NCI-H146 treated with DMSO at 0.1 percent for 48 hours (cell line): Measurements from ENCODE around the gene KCNQ2.

Source experiments
- DNase-seq: peaks from one replicate; lab custom pipeline; 2025; ENCODE audit not compliant: unreplicated experiment; lab: John Stamatoyannopoulos, UW

KCNQ2 gene

GRCh38 chr20:63361519-63362435 is 110.7 kb downstream of the KCNQ2 start:
- DNase-seq = no peak

DNA sequence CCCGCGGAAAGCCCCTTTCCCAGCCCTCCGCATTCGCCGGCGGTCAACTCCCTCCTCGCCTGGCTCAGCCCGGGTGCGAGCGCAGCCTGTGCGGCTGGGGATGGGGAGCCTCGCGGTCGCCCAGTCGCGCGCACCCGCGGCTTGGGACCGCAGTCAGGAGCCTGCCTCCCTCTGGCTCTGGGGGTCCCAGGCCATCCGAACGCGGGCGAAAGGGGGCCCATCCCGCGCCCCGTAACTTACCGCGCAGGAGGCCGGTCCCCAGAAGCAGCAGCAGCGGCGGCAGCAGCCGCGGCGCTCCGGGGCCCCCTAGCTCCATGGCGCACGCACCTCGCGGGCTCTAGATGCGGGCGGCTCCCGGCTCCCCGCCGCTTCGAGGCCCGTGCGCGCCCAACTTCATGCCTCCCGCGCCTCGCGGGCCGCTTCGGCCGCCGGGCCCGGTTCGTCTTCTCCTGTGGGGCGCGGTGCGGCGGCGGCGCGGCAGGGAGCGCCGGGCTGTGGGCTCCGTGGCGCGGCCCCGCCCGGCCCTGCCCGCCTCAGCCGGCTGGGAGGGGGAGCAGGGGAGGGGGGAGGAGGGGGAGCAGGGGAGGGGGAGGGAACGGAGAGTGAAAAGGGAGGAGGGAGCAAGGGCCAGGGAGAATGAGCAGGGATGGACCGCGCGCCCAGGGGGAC is 111.5 kb downstream of the KCNQ2 start, which contains the start of gene CHRNA4:
TSS of gene CHRNA4 (minus strand) at position 500 of the 669 bp plus-strand sequence. CDS start at position 316, 184 bp downstream.
- DNase-seq = no peak

DNA sequence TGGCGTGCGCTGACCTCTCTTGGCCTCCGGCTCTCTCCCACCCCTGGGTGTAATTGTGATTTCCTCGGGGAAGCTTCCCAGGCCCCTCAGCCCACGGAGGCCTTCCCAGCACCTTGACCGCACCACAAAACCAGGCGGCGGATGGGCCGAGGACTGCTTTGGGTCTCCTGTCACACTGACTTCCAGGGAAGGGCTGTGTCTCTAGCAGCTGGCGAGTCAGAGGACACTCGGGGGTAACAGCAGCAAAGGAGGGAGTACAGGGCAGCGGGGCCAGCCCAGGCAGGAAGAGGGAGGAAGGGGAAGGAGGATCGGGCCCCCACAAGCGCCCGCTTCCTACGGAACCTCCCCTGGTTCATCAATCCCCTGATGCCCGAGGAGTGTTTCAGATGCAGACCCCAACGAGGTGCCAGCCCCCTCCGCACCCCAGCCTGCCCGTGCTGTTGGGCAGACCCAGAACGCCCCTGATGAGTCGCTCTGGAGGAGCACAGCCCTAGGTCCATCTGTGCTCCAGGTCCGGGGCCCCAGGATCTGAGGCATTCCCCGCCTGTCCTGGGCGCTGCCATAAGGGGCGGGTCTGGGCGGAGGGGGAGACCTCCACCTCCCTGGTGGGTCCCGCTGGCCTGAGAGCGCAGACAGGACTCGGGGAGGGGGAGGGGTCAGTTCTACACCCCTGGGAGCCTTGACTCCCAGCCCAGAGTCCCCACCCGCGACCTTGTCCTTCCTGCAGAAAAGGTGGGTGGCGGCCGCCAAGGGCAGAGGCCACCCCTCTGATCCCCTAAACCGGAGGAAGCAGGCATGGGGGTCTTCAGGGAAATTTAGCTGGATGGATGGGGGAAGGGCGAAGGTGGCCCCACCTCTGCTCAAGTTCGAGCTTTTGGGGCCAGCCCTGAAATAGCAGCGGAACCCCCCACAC is 112.3 kb downstream of the KCNQ2 start:
- DNase-seq = no peak

DNA sequence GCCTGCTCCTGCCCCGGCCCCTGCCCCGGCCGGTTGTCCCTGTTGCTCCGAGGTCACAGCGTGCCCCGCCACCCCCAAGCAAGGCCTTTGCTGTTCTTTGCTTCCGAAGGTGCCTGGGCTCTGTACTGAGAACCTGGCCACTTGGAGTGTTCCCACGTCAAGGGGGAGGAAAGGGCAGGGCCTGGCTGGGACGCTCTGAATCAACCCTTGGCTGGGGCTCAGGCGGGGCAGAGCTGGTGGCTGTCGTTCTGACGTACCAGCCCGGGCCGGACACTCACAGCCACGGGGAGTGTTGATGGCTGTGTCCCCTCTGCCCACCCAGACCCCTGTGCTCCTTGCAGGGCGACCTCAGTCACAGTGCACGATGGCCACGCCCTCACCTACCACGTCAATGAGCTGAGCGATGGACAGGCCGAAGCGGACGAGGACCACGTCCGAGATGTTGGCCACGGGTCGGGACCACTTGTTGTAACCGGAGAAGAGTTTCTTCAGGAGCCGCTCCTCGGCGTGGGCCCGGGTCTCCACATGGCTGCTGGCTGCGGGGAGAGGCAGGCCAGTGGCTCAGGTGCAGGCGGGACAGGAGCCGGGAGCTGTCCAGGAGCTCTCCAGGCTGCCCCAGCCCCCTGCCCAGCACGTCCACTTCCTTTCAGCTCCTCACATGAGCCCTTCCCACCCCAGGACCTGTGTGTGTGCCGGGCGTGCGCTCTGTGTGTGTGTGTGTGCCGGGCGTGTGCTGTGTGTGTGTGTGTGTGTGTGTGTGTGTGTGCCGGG is 113.1 kb downstream of the KCNQ2 start:
- DNase-seq = no peak

GRCh38 chr20:63357921-63358905 is 114.2 kb downstream of the KCNQ2 start:
- DNase-seq = no peak

DNA sequence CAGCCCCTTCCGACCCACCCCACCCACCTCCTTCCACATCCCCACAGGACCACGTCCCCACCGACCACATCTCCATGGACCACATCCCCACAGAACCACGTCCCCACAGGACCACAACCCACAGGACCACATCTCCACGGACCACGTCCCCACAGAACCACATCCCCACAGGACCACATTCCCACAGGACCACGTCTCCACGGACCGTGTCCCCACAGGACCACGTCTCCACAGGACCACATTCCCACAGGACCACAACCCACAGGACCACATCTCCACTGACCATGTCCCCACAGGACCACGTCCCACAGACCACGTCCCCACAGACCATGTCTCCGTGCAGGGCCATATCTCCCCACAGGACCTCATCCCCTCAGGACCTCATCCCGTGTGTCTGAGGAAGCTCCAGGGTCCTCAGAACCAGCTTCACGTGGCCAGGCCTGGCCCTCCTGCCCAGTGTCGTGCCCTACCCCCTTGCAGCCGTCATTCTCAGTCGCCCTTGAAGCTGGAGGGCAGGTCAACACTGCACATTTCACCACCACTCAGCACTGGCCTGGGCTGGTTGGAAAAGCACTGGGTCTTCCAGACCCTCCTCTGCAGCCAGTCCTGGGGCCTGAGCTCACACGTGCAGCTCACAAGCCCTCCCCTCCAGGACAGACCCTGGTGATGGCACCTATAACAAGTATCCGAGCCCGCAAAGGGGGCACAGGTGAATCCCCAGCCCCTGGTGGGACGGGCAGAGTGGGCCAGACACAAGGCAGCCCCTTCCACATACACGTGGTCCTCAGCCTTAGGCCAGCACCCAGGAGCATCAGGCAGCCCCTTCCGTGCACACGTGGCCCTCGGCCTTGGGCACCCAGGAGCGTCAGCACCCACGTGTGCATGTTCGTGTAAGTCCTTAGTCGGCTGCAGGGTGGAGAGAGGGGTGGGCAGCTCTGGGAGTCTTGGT is 115.2 kb downstream of the KCNQ2 start:
- DNase-seq = no peak

- DNase-seq = no peak
Measured at GRCh38 chr20:63356511-63356910, 115.9 kb downstream of the KCNQ2 start.

DNA sequence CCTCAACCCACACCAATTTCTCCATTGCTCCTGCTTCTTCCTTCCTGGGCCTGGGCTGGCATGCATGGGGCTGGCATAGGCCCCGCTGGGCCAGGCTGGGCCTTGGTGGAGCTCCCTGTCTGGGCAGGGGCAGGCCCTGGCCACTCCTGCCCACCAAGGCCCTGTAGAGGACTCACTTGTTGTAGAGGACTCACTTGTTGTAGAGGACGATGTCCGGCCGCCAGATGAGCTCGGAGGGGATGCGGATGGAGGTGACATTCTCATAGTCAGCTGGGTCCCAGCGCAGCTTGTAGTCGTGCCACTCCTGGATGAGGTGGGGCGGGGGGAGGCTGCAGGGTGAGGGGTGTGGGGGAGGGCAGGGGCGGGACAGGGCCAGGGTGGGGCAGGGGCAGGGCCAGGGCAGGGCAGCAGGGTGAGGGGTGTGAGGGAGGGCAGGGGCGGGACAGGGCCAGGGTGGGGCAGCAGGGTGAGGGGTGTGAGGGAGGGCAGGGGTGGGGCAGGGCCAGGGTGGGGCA is 116.6 kb downstream of the KCNQ2 start:
- DNase-seq = no peak

DNA sequence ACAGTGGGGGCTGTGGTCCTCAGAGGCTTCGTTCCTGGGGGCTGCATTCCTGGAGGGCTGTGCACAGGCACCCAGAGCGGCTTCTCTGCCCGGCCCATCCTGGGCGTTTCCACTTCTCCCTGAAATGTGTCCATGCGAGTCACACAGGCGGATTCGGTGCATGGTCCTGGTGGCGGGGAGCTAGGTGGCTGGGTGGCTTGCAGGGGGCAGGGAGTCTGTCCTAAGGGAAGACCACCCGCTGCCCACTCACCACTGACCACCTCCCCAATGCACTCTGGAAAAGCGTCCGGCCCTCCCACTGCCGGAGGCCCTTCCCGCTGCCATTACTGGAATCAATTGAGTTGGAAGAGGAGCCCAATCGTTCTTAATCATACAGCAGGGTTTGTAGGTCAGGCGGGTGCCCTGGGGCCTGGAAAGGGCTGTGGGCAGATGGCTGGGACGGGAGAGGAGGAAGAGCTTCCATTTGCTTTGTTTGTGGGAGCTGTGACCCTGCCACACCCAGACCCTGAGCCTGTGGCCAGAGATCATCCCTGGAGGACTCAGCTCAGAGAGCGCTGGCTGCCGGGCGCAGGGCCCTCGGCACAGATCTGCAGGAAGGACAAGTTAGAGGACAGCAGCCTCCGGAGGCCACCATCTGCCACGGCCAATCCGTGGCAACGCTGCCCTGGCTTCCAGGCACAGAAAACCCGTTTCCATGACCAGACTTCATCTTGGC is 117.7 kb downstream of the KCNQ2 start:
- DNase-seq = no peak

DNA sequence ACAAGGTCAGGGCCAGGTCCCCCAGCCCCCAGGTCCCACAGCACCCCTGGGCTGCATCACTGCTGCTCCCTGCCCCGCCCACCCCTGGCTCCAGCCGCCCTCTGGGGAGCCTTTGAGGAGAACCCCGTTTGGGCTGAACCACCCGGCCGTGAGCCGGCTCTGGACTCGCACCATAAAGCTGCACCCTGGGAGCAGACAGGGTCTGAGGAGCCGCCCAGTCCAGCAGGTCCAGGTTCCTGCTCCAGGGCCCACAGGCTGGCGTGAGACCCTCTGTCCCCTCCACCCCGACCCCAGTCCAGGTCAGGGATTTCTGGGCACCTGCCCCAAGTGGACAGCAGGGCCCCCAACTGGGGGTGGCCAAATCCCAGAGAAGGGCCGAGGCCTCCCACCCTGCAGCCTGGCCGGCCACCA is 119.6 kb downstream of the KCNQ2 start:
- no peak for DNase-seq

GRCh38 chr20:63351811-63352591 is 120.5 kb downstream of the KCNQ2 start:
- DNase-seq = no peak

- DNase-seq = no peak
Measured at GRCh38 chr20:63351326-63351700, 121.1 kb downstream of the KCNQ2 start.

GRCh38 chr20:63350597-63351325 is 121.7 kb downstream of the KCNQ2 start:
- DNase-seq = no peak
